ENCODE data around the gene PRH1.

PRH1 gene

GRCh38 chr12:10863512-10864218 lies 20.4 kb downstream of the PRH1 start:
- TF ChIP-seq POLR2A (IDR thresholded peaks at IDR 0.05; ENCODE audit: low read depth, low read length) = no peak
- FAIRE-seq (no peak), DNase-seq (ENCODE audit: insufficient read length, low spot score) (no peak)

- no peak for TF ChIP-seq POLR2A (IDR thresholded peaks at IDR 0.05; ENCODE audit: low read depth, low read length)
- FAIRE-seq (no peak), DNase-seq (ENCODE audit: insufficient read length, low spot score) (no peak)
Observed at GRCh38 chr12:10861366-10861765, 22.7 kb downstream of the PRH1 start.

- TF ChIP-seq POLR2A (IDR thresholded peaks at IDR 0.05; ENCODE audit: low read depth, low read length) = no peak
- FAIRE-seq = no peak
Observed at GRCh38 chr12:10855807-10856206, 28.2 kb downstream of the PRH1 start.

GRCh38 chr12:10853776-10854175 lies 30.3 kb downstream of the PRH1 start:
- FAIRE-seq (no peak), DNase-seq (ENCODE audit: insufficient read length, low spot score) (no peak)

More at GRCh38 chr12:10855807-10856206, 28.2 kb downstream of the PRH1 start:
- DNase-seq (ENCODE audit: insufficient read length, low spot score) = no peak

GRCh38 chr12:10851243-10851858 lies 32.7 kb downstream of the PRH1 start:
- TF ChIP-seq POLR2A (IDR thresholded peaks at IDR 0.05; ENCODE audit: low read depth, low read length) = no peak
- DNase-seq (ENCODE audit: insufficient read length, low spot score) (no peak), FAIRE-seq (no peak)

More at GRCh38 chr12:10853776-10854175, 30.3 kb downstream of the PRH1 start:
- TF ChIP-seq POLR2A (IDR thresholded peaks at IDR 0.05; ENCODE audit: low read depth, low read length) = no peak

- FAIRE-seq = no peak
- TF ChIP-seq POLR2A (IDR thresholded peaks at IDR 0.05; ENCODE audit: low read depth, low read length) = no peak
- DNase-seq (ENCODE audit: insufficient read length, low spot score) = no peak
Observed at GRCh38 chr12:10849425-10849878, 34.6 kb downstream of the PRH1 start, which contains the start of gene PRR4. PRR4 (minus strand) TSS chr12:10849475; CDS start chr12:10849437, 38 bp downstream.

GRCh38 chr12:10847744-10848143 lies 36.3 kb downstream of the PRH1 start:
- no peak for TF ChIP-seq POLR2A (IDR thresholded peaks at IDR 0.05; ENCODE audit: low read depth, low read length)
- DNase-seq (ENCODE audit: insufficient read length, low spot score) (no peak), FAIRE-seq (no peak)

GRCh38 chr12:10842862-10843261 lies 41.2 kb downstream of the PRH1 start:
- no peak for DNase-seq (ENCODE audit: insufficient read length, low spot score)
- no peak for FAIRE-seq
- no peak for TF ChIP-seq POLR2A (IDR thresholded peaks at IDR 0.05; ENCODE audit: low read depth, low read length)

GRCh38 chr12:10838461-10838860 lies 45.6 kb downstream of the PRH1 start:
- TF ChIP-seq POLR2A (IDR thresholded peaks at IDR 0.05; ENCODE audit: low read depth, low read length) = no peak
- DNase-seq (ENCODE audit: insufficient read length, low spot score) (no peak), FAIRE-seq (no peak)

Measured in H54 (cell line).